Left lung (tissue), 10 donors: Measurements from ENCODE around the gene ADGRG3. TPM values are rescaled to one million over a fixed set of nuclear protein-coding genes. Genes with fewer than 3 reads are reported as not detected.
A peak's percentile ranks its signal among the peaks of the same experiment; 100 is the strongest.

Experiments used
- ATAC-seq: fragments of 200-7000 bp; cut with Tn5 transposase; one replicate; pipeline ENCODE4 v1.9.1; 2020; ENCODE audit warnings: moderate library complexity
- DNase-seq, 4 donors: peaks; one replicate each; pipeline ENCODE4 v3.0.0-alpha.2; 2013 to 2020
- H3K27ac ChIP-seq, 2 donors: fragments of 200-600 bp; sonication (generic) in 1 of 2; one replicate each; pipeline versions ENCODE4 v1.5.0 to v1.8.0; 2020 to 2021
- H3K27me3 ChIP-seq, 2 donors: fragments of 200-600 bp; sonication (generic) in 1 of 2; one replicate each; pipeline versions ENCODE4 v1.5.0 to v1.8.0; 2020 to 2021
- H3K36me3 ChIP-seq, 2 donors: fragments of 200-600 bp; sonication (generic) in 1 of 2; one replicate each; pipeline versions ENCODE4 v1.5.0 to v1.8.0; 2020 to 2021
- H3K4me1 ChIP-seq, 2 donors: fragments of 200-600 bp; one replicate each; pipeline ENCODE4 v1.8.0; 2021
- H3K4me3 ChIP-seq, 2 donors: fragments of 200-600 bp; sonication (generic) in 1 of 2; one replicate each; pipeline versions ENCODE4 v1.5.0 to v1.8.0; 2020 to 2021; ENCODE audit warnings: mild to moderate bottlenecking in 1 of 2
- H3K9me3 ChIP-seq, 2 donors: fragments of 200-600 bp; sonication (generic) in 1 of 2; one replicate each; pipeline versions ENCODE4 v1.5.0 to v1.8.0; 2020 to 2021
- CTCF ChIP-seq, 2 donors: fragments of 200-600 bp; sonication (generic) in 1 of 2; IDR thresholded peaks; one replicate each; pipeline versions ENCODE4 v1.5.0 to v1.8.0; 2021; ENCODE audit warnings: antibody characterized with exemption in 2 of 2
- intact Hi-C, 2 donors: fragments of 100-400 bp; cut with DNase I; formaldehyde crosslinking; loops; one replicate each; pipeline versions ENCODE4 v1.11.2 to v1.14.2; 2022
- polyA plus RNA-seq, 6 donors: library from polyadenylated mRNA; unstranded; fragments of 120-200 nt; gene quantifications; one replicate each; pipeline ENCODE4 v1.2.1, GENCODE V29; 2013; ENCODE audit not compliant: insufficient read length in 6 of 6
- total RNA-seq, 2 donors: library from RNA; stranded (reverse); fragmentation: NEBNext Ultra II Directional; extraction: Animal tissue kit (Norgen Biotek cat#: 25700); gene quantifications; one replicate each; pipeline ENCODE4 v1.2.1, GENCODE V29; 2021
- donor health status: DM: no; HTN: yes; CAD: no.
- donor health status: DM: no; HTN: no; CAD: no.

Gene ADGRG3
- total and polyA plus RNA-seq, 8 donors: 0.70 to 29.8 (median 1.1) TPM

GRCh38 chr16:57734925-57735754 lies 67.0 kb downstream of the ADGRG3 start:
- peak; percentile 95 to 100 (median 98) for DNase-seq
- intact Hi-C loops: no loop called here
- Histone ChIP-seq H3K4me3 (peak overlapping the region; percentile 59 to 84), H3K9me3 (no peaks in the 10 kb centered on the region), H3K27ac (peak overlapping the region; percentile 74 to 90), H3K27me3 (no peaks in the 10 kb centered on the region), H3K36me3 (peaks cover 0 to 4% of the 10 kb centered on the region in 2 donors), H3K4me1 (peaks cover 10 to 29% of the 10 kb centered on the region in 2 donors)
- peak; percentile 93 for ATAC-seq
- TF ChIP-seq CTCF (IDR thresholded peaks at IDR 0.05): no peak

DNA sequence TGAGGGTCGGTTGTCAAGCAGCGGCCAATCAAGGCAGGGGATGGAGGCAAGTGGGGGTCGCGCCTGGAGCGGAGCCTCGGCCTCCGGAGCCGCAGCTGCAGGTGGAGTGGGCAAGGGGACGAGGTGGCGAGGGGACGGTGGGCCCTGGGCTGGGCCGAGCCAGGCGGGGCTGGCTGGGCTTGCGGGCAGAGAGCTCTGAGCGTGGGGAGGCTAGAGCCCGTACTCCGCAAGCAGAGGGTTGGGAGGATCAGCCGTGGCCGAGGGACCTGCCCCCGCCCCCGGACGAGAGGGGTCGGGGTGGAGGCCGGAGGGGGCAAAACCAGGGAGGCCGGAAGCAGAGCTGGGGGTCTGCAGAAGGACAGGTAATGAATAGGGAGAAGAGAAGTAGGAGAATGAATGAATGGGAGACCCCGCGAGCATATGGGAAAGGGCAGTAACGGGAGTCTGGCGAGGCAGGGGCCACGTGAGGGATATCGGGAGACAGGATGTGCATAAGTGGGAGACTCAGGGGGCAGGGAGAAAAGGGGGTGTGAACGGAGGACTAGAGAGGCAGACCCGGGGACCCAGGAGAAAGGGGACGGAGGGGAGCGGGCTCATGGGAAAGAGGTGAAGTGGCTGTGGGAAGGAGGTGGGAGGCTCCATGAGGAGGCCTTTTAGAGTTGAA lies 67.8 kb downstream of the ADGRG3 start, which contains the start of gene KATNB1:
KATNB1 (plus strand) TSS at position 16 of the 664 bp plus-strand sequence. CDS start 1,474 bp downstream, outside the sequence.
- peak; percentile 36 for ATAC-seq
- DNase-seq: peak in 1 of 4 donors; percentile 24
- peak within 1 kb of the TSS; percentile 59 to 84 for H3K4me3 ChIP-seq
- H3K36me3 ChIP-seq: peaks cover 0 to 4% of the 10 kb centered on the region in 2 donors
- H3K27ac ChIP-seq: peak within 1 kb of the TSS; percentile 74 to 90
- no peak for TF ChIP-seq CTCF (IDR thresholded peaks at IDR 0.05)
- no peaks in the 10 kb centered on the region for H3K9me3 ChIP-seq
- intact Hi-C loops: no loop called here
- peaks cover 10 to 29% of the 10 kb centered on the region in 2 donors for H3K4me1 ChIP-seq
- H3K27me3 ChIP-seq: no peaks in the 10 kb centered on the region

DNA sequence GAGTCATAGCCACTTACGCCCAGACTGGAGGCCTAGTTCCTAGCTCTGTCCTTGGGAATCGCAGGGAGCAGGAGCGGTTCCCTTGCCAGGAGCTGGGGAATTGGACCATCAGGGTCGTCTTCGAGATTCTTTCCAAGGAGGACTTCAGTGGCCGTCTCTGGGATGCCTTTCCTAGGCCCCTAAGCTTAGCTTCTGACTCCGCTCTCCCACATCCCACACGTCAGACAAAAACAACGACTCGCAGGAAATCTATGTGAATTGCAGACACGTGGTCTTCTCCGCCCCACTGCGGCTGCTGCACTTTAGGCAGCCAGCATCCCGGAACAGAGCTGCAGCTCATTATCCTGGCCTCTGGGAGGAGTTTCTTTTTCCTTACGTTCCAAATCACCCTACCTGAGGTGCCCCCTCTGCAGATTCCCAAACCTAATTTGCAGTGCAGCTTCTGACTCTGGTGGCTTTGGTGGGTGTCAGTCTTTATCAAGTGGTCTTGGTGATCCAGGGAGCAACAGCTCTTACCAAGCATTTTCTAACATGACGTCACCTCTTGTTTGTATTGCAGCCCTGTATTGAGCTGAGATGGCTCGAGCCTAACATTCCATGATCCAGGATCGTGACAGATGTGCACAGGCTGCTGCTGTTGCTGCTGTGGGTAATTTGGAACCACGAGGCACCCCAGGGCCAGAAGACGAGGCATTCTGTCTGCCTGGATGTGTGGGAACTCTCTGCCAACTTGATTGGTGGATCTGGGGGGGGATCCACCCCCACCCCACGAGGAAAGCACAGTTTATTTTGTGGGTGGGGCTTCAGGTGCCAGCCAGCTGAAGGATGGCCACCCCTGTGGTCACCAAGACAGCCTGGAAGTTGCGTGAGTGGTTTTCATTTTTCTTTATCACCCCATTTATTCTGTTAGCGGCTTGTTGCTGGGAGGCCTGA lies 68.6 kb downstream of the ADGRG3 start:
- DNase-seq (peak; percentile 54 to 70 (median 62)), ATAC-seq (peak; percentile 29)
- Histone ChIP-seq H3K4me3 (peak overlapping the region; percentile 53 to 84), H3K27me3 (no peaks in the 10 kb centered on the region), H3K9me3 (no peaks in the 10 kb centered on the region), H3K4me1 (peaks cover 10 to 29% of the 10 kb centered on the region in 2 donors), H3K36me3 (peaks cover 0 to 9% of the 10 kb centered on the region in 2 donors), H3K27ac (peak overlapping the region; percentile 55 to 88)
- no peak for TF ChIP-seq CTCF (IDR thresholded peaks at IDR 0.05)
- intact Hi-C loops: no loop called here

DNA sequence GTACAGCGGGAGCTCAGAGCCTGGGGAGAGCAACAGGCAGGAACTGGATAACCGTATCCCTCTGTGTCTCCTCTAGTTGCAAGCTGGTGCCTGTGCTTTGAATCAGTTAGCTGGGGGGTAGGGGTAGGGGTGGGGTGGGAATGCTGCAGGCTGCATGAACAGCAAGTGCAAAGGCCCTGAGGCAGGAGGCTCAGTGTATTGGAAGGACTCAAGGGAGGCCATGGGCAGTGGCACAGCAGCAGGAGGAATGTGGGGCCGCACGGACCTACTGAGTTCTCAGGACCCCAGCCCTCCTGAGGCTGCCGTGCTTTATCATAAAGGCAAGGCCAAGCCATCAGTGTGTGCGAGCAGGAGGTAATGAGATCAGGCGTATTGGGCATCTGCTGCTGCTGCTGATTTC lies 70.7 kb downstream of the ADGRG3 start:
- no peak for ATAC-seq
- Histone ChIP-seq H3K4me3 (no peak overlapping the region), H3K27ac (no peak overlapping the region), H3K36me3 (peaks cover 0 to 21% of the 10 kb centered on the region in 2 donors), H3K4me1 (peaks cover 10 to 29% of the 10 kb centered on the region in 2 donors), H3K27me3 (no peaks in the 10 kb centered on the region), H3K9me3 (no peaks in the 10 kb centered on the region)
- intact Hi-C loops: no loop called here
- no peak for TF ChIP-seq CTCF (IDR thresholded peaks at IDR 0.05)
- peak in 1 of 4 donors; percentile 28 for DNase-seq

Other genes starting within 250 kb of the ADGRG3 start
- 10 to 100 TPM; 48.6 to 51.5 TPM for gene CIAPIN1, start 220.9 kb upstream of the ADGRG3 start, total RNA-seq
- 10 to 100 TPM; 64.9 to 87.7 (median 81.4) TPM for gene CIAPIN1, start 220.9 kb upstream of the ADGRG3 start, polyA plus RNA-seq
- 10 to 100 TPM; 47.3 to 48.8 TPM for gene COQ9, start 220.8 kb upstream of the ADGRG3 start, total RNA-seq
- gene COQ9, start 220.8 kb upstream of the ADGRG3 start, polyA plus RNA-seq: 10 to 100 TPM; 56.9 to 67.8 (median 61.2) TPM
- 10 to 100 TPM; 76.5 to 85.2 TPM for gene POLR2C, start 205.6 kb upstream of the ADGRG3 start, total RNA-seq
- 10 to 100 TPM; 71.0 to 85.9 (median 81.9) TPM for gene POLR2C, start 205.6 kb upstream of the ADGRG3 start, polyA plus RNA-seq
- 100 to 1,000 TPM in 1 of 2 donors, 10 to 100 TPM in 1; 41.8 to 108 TPM for gene DOK4, start 181.8 kb upstream of the ADGRG3 start, total RNA-seq
- gene DOK4, start 181.8 kb upstream of the ADGRG3 start, polyA plus RNA-seq: 10 to 100 TPM; 27.7 to 34.4 (median 30.0) TPM
- gene CCDC102A, start 131.7 kb upstream of the ADGRG3 start, total RNA-seq: 1 to 10 TPM; 5.2 to 9.3 TPM
- 10 to 100 TPM; 11.5 to 18.4 (median 15.4) TPM for gene CCDC102A, start 131.7 kb upstream of the ADGRG3 start, polyA plus RNA-seq
- under 1 TPM; 0.92 to 0.99 TPM for gene ADGRG5, start 125.7 kb upstream of the ADGRG3 start, total RNA-seq
- 1 to 10 TPM in 1 of 6 donors, under 1 TPM in 5; 0.58 to 1.3 (median 0.72) TPM for gene ADGRG5, start 125.7 kb upstream of the ADGRG3 start, polyA plus RNA-seq
- gene ADGRG1, start 39.7 kb upstream of the ADGRG3 start, total RNA-seq: 10 to 100 TPM; 53.2 to 78.4 TPM
- gene ADGRG1, start 39.7 kb upstream of the ADGRG3 start, polyA plus RNA-seq: 10 to 100 TPM; 17.3 to 23.1 (median 18.9) TPM
- gene DRC7, start 26.5 kb downstream of the ADGRG3 start, total RNA-seq: 1 to 10 TPM in 1 of 2 donors, under 1 TPM in 1; 0.52 to 3.8 TPM
- gene DRC7, start 26.5 kb downstream of the ADGRG3 start, polyA plus RNA-seq: 1 to 10 TPM; 1.1 to 4.3 (median 2.4) TPM
- 10 to 100 TPM; 16.6 to 20.1 TPM for gene KATNB1, start 67.5 kb downstream of the ADGRG3 start, total RNA-seq
- 10 to 100 TPM; 11.7 to 15.2 (median 14.0) TPM for gene KATNB1, start 67.5 kb downstream of the ADGRG3 start, polyA plus RNA-seq
- 10 to 100 TPM; 68.7 to 96.8 TPM for gene KIFC3, start 134.2 kb downstream of the ADGRG3 start, total RNA-seq
- gene KIFC3, start 134.2 kb downstream of the ADGRG3 start, polyA plus RNA-seq: 10 to 100 TPM; 41.4 to 69.8 (median 54.8) TPM